Ascending aorta (tissue), 2 donors: ENCODE data around the gene CD84. TPM values are rescaled to one million over a fixed set of nuclear protein-coding genes. Genes with fewer than 3 reads are reported as not detected.
"Not testable (repeated sequence)": the region's sequence is repeated elsewhere in the genome, so short reads cannot be mapped to it uniquely, and the experiment has no call there.

Experiments
- DNase-seq, 2 donors: peaks; one replicate each; pipeline ENCODE4 v3.0.0-alpha.2; 2019; ENCODE audit warnings: low spot score in 2 of 2
- H3K27ac ChIP-seq, 2 donors: fragments of 200-600 bp; sonication (generic); one replicate each; pipeline ENCODE4 v1.5.1; 2016 to 2017; ENCODE audit warnings: mild to moderate bottlenecking in 1 of 2
- H3K27me3 ChIP-seq: fragments of 200-600 bp; sonication (generic); one replicate; pipeline ENCODE4 v1.5.1; 2017
- H3K36me3 ChIP-seq, 2 donors: fragments of 200-600 bp; sonication (generic); one replicate each; pipeline ENCODE4 v1.5.1; 2016
- H3K4me1 ChIP-seq, 2 donors: fragments of 200-600 bp; sonication (generic); one replicate each; pipeline ENCODE4 v1.5.1; 2016 to 2017; ENCODE audit warnings: mild to moderate bottlenecking in 1 of 2
- H3K4me3 ChIP-seq, 2 donors: fragments of 200-600 bp; sonication (generic); one replicate each; pipeline ENCODE4 v1.5.1; 2016 to 2017; ENCODE audit warnings: mild to moderate bottlenecking in 1 of 2
- H3K9me3 ChIP-seq, 2 donors: fragments of 200-600 bp; sonication (generic); one replicate each; pipeline ENCODE4 v1.5.1; 2016
- intact Hi-C: fragments of 100-400 bp; cut with DNase I; formaldehyde crosslinking; loops from one replicate; pipeline ENCODE4 v1.15.1; 2023
- total RNA-seq: library from RNA; depleted of rRNA; stranded (reverse); fragments of >200 nt; gene quantifications from one replicate; pipeline ENCODE4 v1.1.0, GENCODE V29; 2016
- TF ChIP-seq, protein P1 (sequence below), 3 experiments: fragments of 200-600 bp in 2 of 3; fragments of 450-650 bp in 1 of 3; sonication (generic) in 2 of 3; IDR thresholded peaks; one replicate each; pipeline ENCODE4 v1.5.1; 2016 to 2019; ENCODE audit warnings: antibody characterized with exemption in 3 of 3, mild to moderate bottlenecking in 1 of 3, moderate library complexity in 1 of 3

CD84 gene
- total RNA-seq, 1 donor from 2014 or later: 1.1 TPM

DNA sequence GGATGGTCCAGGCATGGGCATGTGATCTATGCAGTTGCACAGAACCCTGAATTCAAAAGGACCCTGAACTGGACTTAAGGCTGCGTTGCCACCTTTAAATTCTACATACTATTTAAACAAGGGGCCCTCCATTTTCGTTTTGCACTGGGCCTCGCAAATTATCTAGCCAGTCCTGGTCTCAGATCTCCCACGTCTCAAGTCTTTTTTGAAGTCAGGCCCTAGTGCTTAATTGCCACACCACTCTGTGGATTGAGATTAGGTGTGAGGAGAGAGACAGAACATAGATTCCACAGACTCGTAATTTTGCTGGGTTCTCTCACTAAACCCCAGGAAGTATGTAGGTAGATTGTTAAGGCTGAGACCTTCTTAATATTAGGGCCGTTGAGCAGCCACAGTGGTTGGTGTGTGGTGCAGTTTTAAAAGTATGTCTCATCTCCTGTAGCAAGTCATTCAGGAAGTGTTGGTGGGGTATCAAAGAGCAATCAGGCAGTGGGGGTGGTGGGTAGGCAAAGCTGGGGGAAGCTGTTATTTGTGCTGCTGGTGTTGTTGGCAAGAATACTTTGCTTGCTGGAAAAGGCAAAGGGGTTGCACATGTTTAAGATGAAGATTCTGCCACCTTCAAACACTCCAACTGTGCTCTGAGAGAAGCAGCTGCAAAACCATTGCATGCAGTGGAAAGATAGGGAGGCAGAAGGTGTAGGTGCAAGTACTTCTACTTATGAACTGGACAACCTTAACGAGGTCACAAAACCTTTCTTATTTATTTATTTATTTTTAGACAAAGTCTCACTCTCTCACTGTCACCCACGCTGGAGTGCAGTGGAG lies 11.2 kb downstream of the CD84 start:
- intact Hi-C loops: no loop called here
- Histone ChIP-seq H3K4me3 (no peak overlapping the region), H3K9me3 (no peaks in the 10 kb centered on the region), H3K27ac (no peak overlapping the region), H3K27me3 (no peaks in the 10 kb centered on the region), H3K36me3 (no peaks in the 10 kb centered on the region), H3K4me1 (no peaks in the 10 kb centered on the region)
- TF ChIP-seq, protein P1, sequence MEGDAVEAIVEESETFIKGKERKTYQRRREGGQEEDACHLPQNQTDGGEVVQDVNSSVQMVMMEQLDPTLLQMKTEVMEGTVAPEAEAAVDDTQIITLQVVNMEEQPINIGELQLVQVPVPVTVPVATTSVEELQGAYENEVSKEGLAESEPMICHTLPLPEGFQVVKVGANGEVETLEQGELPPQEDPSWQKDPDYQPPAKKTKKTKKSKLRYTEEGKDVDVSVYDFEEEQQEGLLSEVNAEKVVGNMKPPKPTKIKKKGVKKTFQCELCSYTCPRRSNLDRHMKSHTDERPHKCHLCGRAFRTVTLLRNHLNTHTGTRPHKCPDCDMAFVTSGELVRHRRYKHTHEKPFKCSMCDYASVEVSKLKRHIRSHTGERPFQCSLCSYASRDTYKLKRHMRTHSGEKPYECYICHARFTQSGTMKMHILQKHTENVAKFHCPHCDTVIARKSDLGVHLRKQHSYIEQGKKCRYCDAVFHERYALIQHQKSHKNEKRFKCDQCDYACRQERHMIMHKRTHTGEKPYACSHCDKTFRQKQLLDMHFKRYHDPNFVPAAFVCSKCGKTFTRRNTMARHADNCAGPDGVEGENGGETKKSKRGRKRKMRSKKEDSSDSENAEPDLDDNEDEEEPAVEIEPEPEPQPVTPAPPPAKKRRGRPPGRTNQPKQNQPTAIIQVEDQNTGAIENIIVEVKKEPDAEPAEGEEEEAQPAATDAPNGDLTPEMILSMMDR (IDR thresholded peaks at IDR 0.05): no peak
- DNase-seq: no peak

DNA sequence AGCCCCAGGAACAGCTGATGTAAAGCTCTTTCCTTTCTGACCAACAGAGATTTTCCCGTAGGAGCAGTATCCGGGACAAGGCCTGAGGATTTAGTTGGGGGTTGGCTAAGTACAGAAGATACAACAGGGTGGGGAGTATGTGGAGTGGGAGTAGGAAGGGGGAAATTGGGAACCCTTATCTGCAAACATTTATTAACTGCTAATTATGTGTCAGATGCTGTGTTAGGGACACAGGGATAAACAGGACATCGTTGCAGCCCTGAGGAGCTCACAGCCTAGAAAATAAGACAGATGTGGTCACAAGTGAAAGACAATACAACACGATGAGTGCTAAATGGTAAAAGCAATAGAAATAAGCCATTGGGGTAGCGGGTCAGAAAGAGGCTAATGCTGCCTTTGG lies 12.0 kb downstream of the CD84 start:
- no peak for DNase-seq
- H3K27ac ChIP-seq: no peak overlapping the region
- no peaks in the 10 kb centered on the region for H3K4me1 ChIP-seq
- no peak overlapping the region for H3K4me3 ChIP-seq
- intact Hi-C loops: no loop called here
- TF ChIP-seq, protein P1 (IDR thresholded peaks at IDR 0.05): no peak
- no peaks in the 10 kb centered on the region for H3K36me3 ChIP-seq
- no peaks in the 10 kb centered on the region for H3K9me3 ChIP-seq
- H3K27me3 ChIP-seq: no peaks in the 10 kb centered on the region

DNA sequence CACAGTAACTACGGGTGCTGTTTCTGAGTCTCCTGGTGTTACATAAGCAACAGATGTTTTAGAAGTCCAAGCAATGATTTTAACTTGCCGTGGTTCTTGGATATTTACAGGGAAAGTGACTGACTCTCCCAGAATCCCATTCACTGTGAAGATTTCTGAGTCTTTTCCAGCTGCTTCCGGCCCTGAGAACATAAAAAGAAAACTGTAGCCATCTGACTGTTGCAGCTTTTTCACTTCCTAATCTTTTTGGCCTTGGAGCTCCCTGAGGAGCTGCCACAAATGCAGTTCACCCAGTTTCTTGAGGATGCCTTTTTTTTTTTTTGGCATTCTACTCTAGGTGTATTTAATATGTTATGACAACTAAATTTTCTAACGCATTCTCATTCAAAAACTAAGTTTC lies 13.7 kb downstream of the CD84 start:
- TF ChIP-seq, protein P1 (IDR thresholded peaks at IDR 0.05): no peak
- Histone ChIP-seq H3K4me3 (no peak overlapping the region), H3K9me3 (no peaks in the 10 kb centered on the region), H3K27ac (no peak overlapping the region), H3K4me1 (no peaks in the 10 kb centered on the region), H3K36me3 (no peaks in the 10 kb centered on the region), H3K27me3 (no peaks in the 10 kb centered on the region)
- no peak for DNase-seq
- intact Hi-C loops: no loop called here

DNA sequence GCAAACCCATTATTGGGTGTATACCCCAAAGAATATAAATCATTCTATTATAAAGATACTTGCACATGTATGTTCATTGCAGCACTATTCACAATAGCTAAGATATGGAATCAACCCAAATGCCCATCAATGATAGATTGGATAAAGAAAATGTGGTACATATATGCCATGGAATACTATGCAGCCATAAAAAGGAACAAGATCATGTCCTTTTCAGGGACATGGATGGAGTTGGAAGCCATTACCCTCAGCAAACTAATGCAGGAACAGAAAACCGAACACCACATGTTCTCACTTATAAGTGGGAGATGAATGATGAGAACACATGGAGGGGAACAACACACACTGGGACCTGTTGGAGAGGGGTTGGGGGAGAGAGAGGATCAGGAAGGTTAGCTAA lies 16.1 kb downstream of the CD84 start:
- intact Hi-C loops, H3K4me3 ChIP-seq, H3K9me3 ChIP-seq, H3K27ac ChIP-seq, H3K27me3 ChIP-seq, H3K36me3 ChIP-seq, H3K4me1 ChIP-seq, DNase-seq: not testable (repeated sequence)

DNA sequence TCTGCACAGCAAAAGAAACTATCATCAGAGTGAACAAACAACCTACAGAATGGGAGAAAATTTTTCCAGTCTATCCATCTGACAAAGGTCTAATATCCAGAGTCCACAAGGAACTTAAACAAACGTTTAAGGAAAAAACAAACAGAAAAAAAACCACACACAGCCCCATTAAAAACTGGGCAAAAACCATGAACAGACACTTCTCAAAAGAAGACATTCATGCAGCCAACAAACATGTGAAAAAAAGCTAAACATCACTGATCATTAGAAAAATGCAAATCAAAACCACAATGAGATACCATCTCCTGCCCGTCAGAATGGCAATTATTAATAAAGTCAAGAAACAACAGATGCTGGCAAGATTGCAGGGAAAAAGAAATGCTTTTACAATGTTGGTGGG lies 16.6 kb downstream of the CD84 start:
- intact Hi-C loops, H3K27me3 ChIP-seq, H3K4me3 ChIP-seq, H3K9me3 ChIP-seq, H3K27ac ChIP-seq, H3K4me1 ChIP-seq, H3K36me3 ChIP-seq, DNase-seq: not testable (repeated sequence)

DNA sequence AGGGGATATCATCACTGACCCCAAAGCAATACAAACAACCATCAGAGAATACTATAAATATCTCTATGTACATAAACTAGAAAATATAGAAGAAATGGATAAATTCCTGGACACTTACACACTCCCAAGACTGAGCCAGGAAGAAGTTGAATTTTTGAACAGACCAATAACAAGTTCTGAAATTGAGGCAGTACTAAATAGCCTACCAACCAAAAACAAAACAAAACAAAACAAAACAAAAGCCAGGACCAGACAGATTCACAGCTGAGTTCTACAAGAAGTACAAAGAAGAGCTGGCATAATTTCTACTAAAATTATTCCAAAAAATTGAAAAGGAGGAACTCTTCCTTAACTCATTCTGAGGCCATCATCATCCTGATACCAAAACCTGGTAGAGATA lies 18.5 kb downstream of the CD84 start:
- Histone ChIP-seq H3K27ac (no peak overlapping the region), H3K4me1 (no peaks in the 10 kb centered on the region), H3K9me3 (no peaks in the 10 kb centered on the region), H3K36me3 (no peaks in the 10 kb centered on the region), H3K4me3 (no peak overlapping the region), H3K27me3 (no peaks in the 10 kb centered on the region)
- intact Hi-C loops: no loop called here
- TF ChIP-seq, protein P1 (IDR thresholded peaks at IDR 0.05): no peak
- DNase-seq: no peak
